Endothelial cell of umbilical vein (primary cell): ENCODE measurements around the gene DNAJC17. TPM values are rescaled to one million over a fixed set of nuclear protein-coding genes. Genes with fewer than 3 reads are reported as not detected.

Experiments used
- BruUV-seq: library from RNA; stranded (reverse); fragments of 400-500 nt; replicated peaks from 2 replicates; lab custom pipeline; 2021; lab: Mats Ljungman, UMichigan
- CTCF ChIA-PET: fragments of 300-600, 350-600 bp; sonication (Branson Sonifier 250); formaldehyde crosslinking; loops from one replicate; lab custom pipeline; 2021; ENCODE audit warnings: antibody characterized with exemption, inconsistent platforms; lab: Charles Lee
- POLR2A ChIA-PET: fragments of 300-600, 350-600 bp; sonication (Branson Sonifier 250); formaldehyde crosslinking; loops from one replicate; lab custom pipeline; 2021; ENCODE audit warnings: antibody characterized with exemption, inconsistent platforms; lab: Charles Lee
- DNase-seq: peaks from one replicate; pipeline ENCODE4 v3.0.0-alpha.2; 2011; ENCODE audit warnings: low read depth, low spot score
- FAIRE-seq: peaks from 2 replicates; lab custom pipeline; 2011; peaks lifted over from hg19 to GRCh38; lab: Jason Lieb, UNC
- H2AFZ ChIP-seq: 2 replicates; pipeline ENCODE4 v1.6.0; 2012; ENCODE audit warnings: low read depth, low read length, control low read depth, inconsistent platforms
- H3K27ac ChIP-seq: 2 replicates; pipeline ENCODE4 v1.5.1; 2011; ENCODE audit warnings: low read depth, mild to moderate bottlenecking, control low read depth, low read length, moderate library complexity; ENCODE audit not compliant: insufficient read depth
- H3K27me3 ChIP-seq, 2 experiments: 2 replicates each; pipeline versions ENCODE4 v1.6.0 to v1.6.1; 2011; ENCODE audit warnings: low read length in 2 of 2, mixed read lengths in 1 of 2; ENCODE audit not compliant: control insufficient read depth in 2 of 2, insufficient read depth in 2 of 2
- H3K36me3 ChIP-seq, 2 experiments: 2 replicates in 1 of 2; 3 replicates in 1 of 2; pipeline ENCODE4 v1.5.1; 2011; ENCODE audit warnings: low read length in 2 of 2, mild to moderate bottlenecking in 1 of 2, moderate library complexity in 1 of 2; ENCODE audit not compliant: control insufficient read depth in 2 of 2, insufficient read depth in 2 of 2; ENCODE audit errors: extremely low read depth in 1 of 2
- H3K4me1 ChIP-seq: 3 replicates; pipeline ENCODE4 v1.5.1; 2011; ENCODE audit warnings: mild to moderate bottlenecking, low read length; ENCODE audit not compliant: control insufficient read depth, insufficient read depth; ENCODE audit errors: extremely low read depth
- H3K4me2 ChIP-seq: 2 replicates; pipeline ENCODE4 v1.6.1; 2011; ENCODE audit warnings: low read length, control low read depth, mixed read lengths; ENCODE audit not compliant: insufficient read depth
- H3K4me3 ChIP-seq, 3 experiments: fragments of 200-600 bp in 1 of 3; sonication (generic), shearing (Covaris generic) in 1 of 3; replicated peaks in 1 of 3; 2 replicates each; pipeline ENCODE4 v1.5.1; 2011 to 2016; ENCODE audit warnings: control low read depth in 3 of 3, low read length in 3 of 3, mild to moderate bottlenecking in 2 of 3, inconsistent platforms in 1 of 3, low read depth in 1 of 3, moderate library complexity in 1 of 3; ENCODE audit not compliant: insufficient read depth in 1 of 3
- H3K79me2 ChIP-seq: 2 replicates; pipeline ENCODE4 v1.6.0; 2012; ENCODE audit warnings: low read length, inconsistent platforms; ENCODE audit not compliant: control insufficient read depth, insufficient read depth
- H3K9ac ChIP-seq: replicated peaks from 2 replicates; pipeline ENCODE3; 2011; ENCODE audit warnings: low read length, control low read depth; ENCODE audit not compliant: insufficient read depth; ENCODE audit errors: extremely low read depth
- H3K9me1 ChIP-seq: replicated peaks from 3 replicates; pipeline ENCODE4 v1.6.0; 2011; ENCODE audit warnings: mild to moderate bottlenecking, low read length; ENCODE audit not compliant: control insufficient read depth, insufficient read depth; ENCODE audit errors: extremely low read depth
- H3K9me3 ChIP-seq: replicated peaks from 2 replicates; pipeline ENCODE4 v1.5.1; 2012; ENCODE audit warnings: low read length, inconsistent platforms; ENCODE audit not compliant: control insufficient read depth, insufficient read depth
- H4K20me1 ChIP-seq: replicated peaks from 2 replicates; pipeline ENCODE3; 2011; ENCODE audit warnings: mild to moderate bottlenecking, low read length; ENCODE audit not compliant: control insufficient read depth, insufficient read depth; ENCODE audit errors: extremely low read depth
- EZH2 ChIP-seq: IDR thresholded peaks from 2 replicates; pipeline ENCODE4 v1.6.1; 2012; ENCODE audit warnings: borderline replicate concordance, low read depth, mild to moderate bottlenecking, moderate library complexity, low read length, inconsistent platforms; ENCODE audit not compliant: severe bottlenecking
- FOS ChIP-seq: IDR thresholded peaks from 2 replicates; pipeline ENCODE4 v1.6.1; 2011; ENCODE audit warnings: mild to moderate bottlenecking, low read length, moderate library complexity, borderline replicate concordance; ENCODE audit not compliant: insufficient read depth
- JUN ChIP-seq: IDR thresholded peaks from 2 replicates; pipeline ENCODE4 v1.6.1; 2011; ENCODE audit warnings: borderline replicate concordance, low read depth; ENCODE audit not compliant: insufficient read length, insufficient read depth
- POLR2A ChIP-seq: IDR thresholded peaks from 2 replicates; pipeline ENCODE4 v1.6.1; 2012; ENCODE audit warnings: low read depth, mild to moderate bottlenecking, control low read depth, low read length
- dilution Hi-C: fragments of 300-500 bp; cut with MboI; formaldehyde crosslinking; loops from one replicate; pipeline ENCODE4 v1.15.0; 2019; ENCODE audit warnings: low sequenced_read_pairs; ENCODE audit not compliant: extremely low pct_ligation_motif_present
- intact Hi-C: fragments of 100-400 bp; cut with micrococcal nuclease; formaldehyde crosslinking; loops from one replicate; pipeline ENCODE4 v1.10.0; 2022
- polyA plus RNA-seq, 4 experiments: library from polyadenylated mRNA; depleted of rRNA in 3 of 4; stranded (reverse) in 3 of 4; unstranded in 1 of 4; fragments of >200 nt; gene quantifications; 2 replicates each; pipeline versions ENCODE4 v1.2.1 to v1.2.3, GENCODE V29; 2011 to 2012; ENCODE audit warnings: missing spikeins in 1 of 4
- total RNA-seq: library from RNA; stranded (reverse); gene quantifications from 2 replicates; pipeline ENCODE4 v1.2.3, GENCODE V29; 2021
- TF ChIP-seq, protein P1 (sequence below), 2 donors: IDR thresholded peaks; 1 replicate in 1 of 2; 2 replicates in 1 of 2; pipeline ENCODE4 v1.5.1; 2011; ENCODE audit warnings: low read length in 2 of 2, mild to moderate bottlenecking in 2 of 2, moderate library complexity in 2 of 2, control low read depth in 1 of 2, inconsistent platforms in 1 of 2, low read depth in 1 of 2; ENCODE audit not compliant: insufficient read depth in 1 of 2; ENCODE audit errors: extremely low read depth in 1 of 2
- TF ChIP-seq, protein P2 (sequence below): IDR thresholded peaks from 2 replicates; pipeline ENCODE4 v1.6.1; 2011; ENCODE audit not compliant: insufficient read depth, insufficient read length

Gene DNAJC17
- total and polyA plus RNA-seq, 2 donors (not counting 3 experiments of a cell fraction or from before 2014, with no cell fraction given), result 30.7 to 46.4 TPM

DNA sequence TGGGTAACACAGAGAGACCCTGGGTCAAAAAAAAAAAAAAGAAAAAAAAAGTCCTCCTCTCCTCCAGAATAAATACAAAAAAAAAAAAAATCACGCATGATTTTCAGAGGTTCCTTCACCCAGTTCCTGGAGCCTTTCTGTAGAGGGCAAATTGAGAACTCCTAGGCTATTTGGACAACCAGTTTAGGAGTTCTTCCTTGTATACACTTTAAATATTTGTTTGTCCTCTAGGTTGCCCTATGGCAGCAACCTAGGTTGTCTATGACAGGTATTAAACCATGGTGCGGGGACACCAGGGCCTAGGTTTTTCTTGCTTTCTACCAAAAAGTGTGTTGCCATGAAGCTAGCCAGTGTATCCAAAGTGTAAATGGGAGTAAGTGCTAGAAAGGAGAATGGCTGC, 4.2 kb downstream of the DNAJC17 start:
- DNase-seq (no peak), FAIRE-seq (no peak)
- Histone ChIP-seq H3K4me2 (no peak overlapping the region), H4K20me1 (no peaks in the 10 kb centered on the region), H3K27ac (no peak overlapping the region), H3K9ac (no peak overlapping the region), H3K36me3 (peaks cover 0 to 2% of the 10 kb centered on the region in 2 experiments), H3K4me3 (no peak overlapping the region), H3K27me3 (no peaks in the 10 kb centered on the region), H3K9me1 (no peaks in the 10 kb centered on the region), H3K4me1 (peaks cover 11% of the 10 kb centered on the region), H3K79me2 (peaks cover 32% of the 10 kb centered on the region), H3K9me3 (no peaks in the 10 kb centered on the region), H2AFZ (no peak overlapping the region)
- CTCF ChIA-PET, result interaction anchor here (1.2 to 1.4 kb wide), 2 partner anchors 18 to 56 kb away, joined by 3 to 5 read pairs; no protein-coding TSS in a partner anchor
- BruUV-seq, result no TSS peak
- POLR2A ChIA-PET, result no interaction called here
- intact Hi-C loops (loop anchor here (10.0 kb wide), 1 partner anchor 208 kb away; the partner anchor contains the start of gene KNL1), dilution Hi-C loops (no loop called here)
- no peak for TF ChIP-seq FOS
- TF ChIP-seq POLR2A, result no peak
- no peak for TF ChIP-seq JUN
- TF ChIP-seq EZH2, result no peak
- TF ChIP-seq, protein P1, sequence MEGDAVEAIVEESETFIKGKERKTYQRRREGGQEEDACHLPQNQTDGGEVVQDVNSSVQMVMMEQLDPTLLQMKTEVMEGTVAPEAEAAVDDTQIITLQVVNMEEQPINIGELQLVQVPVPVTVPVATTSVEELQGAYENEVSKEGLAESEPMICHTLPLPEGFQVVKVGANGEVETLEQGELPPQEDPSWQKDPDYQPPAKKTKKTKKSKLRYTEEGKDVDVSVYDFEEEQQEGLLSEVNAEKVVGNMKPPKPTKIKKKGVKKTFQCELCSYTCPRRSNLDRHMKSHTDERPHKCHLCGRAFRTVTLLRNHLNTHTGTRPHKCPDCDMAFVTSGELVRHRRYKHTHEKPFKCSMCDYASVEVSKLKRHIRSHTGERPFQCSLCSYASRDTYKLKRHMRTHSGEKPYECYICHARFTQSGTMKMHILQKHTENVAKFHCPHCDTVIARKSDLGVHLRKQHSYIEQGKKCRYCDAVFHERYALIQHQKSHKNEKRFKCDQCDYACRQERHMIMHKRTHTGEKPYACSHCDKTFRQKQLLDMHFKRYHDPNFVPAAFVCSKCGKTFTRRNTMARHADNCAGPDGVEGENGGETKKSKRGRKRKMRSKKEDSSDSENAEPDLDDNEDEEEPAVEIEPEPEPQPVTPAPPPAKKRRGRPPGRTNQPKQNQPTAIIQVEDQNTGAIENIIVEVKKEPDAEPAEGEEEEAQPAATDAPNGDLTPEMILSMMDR (IDR thresholded peaks at IDR 0.05; ENCODE audit: extremely low read depth in 1 of 2, insufficient read depth in 1 of 2, low read depth in 1 of 2, low read length in 2 of 2), result no peak
- TF ChIP-seq, protein P2, sequence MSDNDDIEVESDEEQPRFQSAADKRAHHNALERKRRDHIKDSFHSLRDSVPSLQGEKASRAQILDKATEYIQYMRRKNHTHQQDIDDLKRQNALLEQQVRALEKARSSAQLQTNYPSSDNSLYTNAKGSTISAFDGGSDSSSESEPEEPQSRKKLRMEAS, result no peak
